Stimulated activated CD4-positive, alpha-beta T cell treated with anti-CD3 and anti-CD28 coated beads, Interleukin-2, amount 100 ng/mL, for 48 hours (primary cell): Measurements from ENCODE around the gene LINC00237.
A peak's percentile ranks its signal among the peaks of the same experiment; 100 is the strongest.

Experiments
- DNase-seq, 2 donors: peaks; one replicate each; pipeline ENCODE4 v3.0.0-alpha.2; 2020

LINC00237 gene

GRCh38 chr20:21092806-21093205, 13.4 kb downstream of the LINC00237 start:
- DNase-seq, result no peak

DNA sequence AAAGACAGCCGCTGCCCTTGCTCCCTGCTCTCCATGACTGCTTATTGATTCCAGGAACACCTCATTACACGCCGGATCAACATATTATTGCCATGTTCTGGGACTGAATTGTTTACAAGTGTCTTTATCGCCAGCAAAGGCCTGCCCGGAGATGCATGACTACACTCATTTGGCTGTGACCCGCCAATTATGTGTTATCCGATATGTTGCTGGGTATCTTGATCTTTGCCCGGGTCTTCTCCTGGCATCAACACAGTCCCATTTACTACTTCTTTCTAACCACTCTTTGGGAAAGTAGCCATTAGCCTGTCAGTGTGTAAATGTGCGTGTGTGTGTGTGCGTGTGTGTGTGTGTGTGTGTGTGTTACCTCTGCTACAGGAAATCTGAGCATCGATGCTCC, 15.4 kb downstream of the LINC00237 start:
- no peak for DNase-seq

- no peak for DNase-seq
Observed at GRCh38 chr20:21090111-21090618, 16.0 kb downstream of the LINC00237 start.

DNA sequence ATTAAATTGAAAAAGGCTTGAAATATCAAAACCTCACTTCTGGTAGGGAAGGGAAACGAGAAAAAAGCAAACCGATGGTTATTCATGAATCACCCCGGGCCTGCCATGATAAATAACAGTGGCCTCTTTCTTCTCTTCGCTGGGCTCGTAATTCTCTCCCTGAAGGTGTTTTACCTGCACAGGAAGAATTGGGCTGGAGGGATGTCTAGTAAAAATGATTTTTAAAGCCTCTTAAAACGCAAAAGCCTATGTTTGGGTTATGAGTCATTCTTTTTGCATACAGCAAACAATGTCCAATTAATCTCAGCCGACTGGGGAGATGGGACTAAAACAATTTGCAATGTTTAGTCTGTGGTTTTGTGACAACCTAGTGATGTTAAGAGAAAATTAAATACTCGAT, 16.8 kb downstream of the LINC00237 start:
- DNase-seq, result no peak

GRCh38 chr20:21087862-21088540, 18.2 kb downstream of the LINC00237 start:
- DNase-seq, result no peak

- no peak for DNase-seq
Observed at GRCh38 chr20:21083825-21084325, 22.3 kb downstream of the LINC00237 start.

DNA sequence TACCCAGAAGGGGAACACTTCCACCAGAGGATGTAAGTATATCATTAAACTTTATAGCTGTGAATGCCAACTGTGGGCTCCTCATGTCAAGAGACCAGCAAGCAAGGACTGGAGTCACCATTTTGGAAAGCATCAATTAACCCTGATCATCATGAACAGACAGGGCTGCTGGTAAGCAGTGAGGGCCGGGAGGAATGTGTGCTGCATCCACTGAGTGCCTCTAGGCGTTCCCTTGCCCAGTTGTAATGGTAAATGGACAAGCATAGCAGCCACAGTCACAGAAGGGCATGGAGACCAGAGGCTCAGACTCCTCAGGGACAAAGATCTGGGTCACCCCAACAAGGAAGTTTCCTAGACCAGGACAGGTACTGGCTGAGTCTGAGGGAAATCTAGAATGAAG, 23.6 kb downstream of the LINC00237 start:
- DNase-seq, result no peak

GRCh38 chr20:21077809-21078345, 28.3 kb downstream of the LINC00237 start:
- DNase-seq, result no peak

GRCh38 chr20:21076073-21076472, 30.1 kb downstream of the LINC00237 start:
- no peak for DNase-seq

- DNase-seq, result no peak
Observed at GRCh38 chr20:21075471-21075870, 30.7 kb downstream of the LINC00237 start.

DNA sequence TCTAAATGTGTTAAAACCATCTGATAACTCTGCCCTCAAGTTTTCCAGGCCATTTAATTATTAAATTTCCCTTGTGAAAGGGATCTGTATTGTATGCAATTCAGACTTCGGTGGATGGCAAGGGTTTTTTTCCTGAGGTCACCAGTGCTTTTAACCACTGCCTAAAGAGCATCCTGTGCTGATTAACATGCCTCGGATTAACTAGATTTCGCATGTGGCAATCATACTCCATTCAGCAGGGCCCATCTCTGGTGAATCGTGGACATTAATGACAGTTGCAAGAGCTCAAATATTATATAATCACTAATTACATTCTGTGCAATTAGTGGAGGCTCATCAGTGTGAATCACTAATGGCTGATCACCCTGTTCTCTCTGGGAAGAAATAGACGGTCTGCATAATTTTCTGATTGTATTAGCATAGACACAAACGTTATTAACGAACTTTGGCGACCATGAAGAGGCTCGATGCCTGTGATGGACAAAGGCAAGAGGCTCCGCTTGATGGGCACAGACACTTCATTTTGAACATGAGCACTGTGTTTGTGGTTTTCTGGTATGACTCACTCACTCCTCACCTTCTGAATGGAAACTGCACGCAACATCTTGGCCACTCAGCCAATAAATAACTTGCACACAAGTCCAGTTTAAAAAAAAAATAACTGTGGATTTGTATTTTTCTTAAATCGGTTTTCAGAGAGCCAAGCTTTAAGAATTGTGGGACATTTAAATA, 31.4 kb downstream of the LINC00237 start:
- no peak for DNase-seq

GRCh38 chr20:21067255-21067654, 38.9 kb downstream of the LINC00237 start:
- no peak for DNase-seq

DNA sequence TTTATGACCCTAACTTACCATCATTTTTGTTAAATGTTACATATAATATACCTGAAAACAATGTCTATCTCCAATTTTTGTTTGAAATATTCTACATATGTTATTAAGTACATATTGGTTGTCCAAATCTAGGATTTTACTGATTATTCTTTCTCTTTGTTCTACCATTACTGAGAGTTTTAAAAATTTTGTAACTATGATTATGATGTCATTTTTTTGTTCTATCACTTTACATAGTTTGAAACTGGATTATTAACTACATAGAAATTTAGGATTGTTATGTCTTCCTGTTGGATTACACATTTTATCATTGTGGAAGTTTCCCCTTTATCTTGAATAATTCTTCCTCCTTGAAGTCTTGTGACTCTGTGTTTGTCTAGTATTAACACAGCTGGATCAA, 41.2 kb downstream of the LINC00237 start:
- DNase-seq, result no peak

DNA sequence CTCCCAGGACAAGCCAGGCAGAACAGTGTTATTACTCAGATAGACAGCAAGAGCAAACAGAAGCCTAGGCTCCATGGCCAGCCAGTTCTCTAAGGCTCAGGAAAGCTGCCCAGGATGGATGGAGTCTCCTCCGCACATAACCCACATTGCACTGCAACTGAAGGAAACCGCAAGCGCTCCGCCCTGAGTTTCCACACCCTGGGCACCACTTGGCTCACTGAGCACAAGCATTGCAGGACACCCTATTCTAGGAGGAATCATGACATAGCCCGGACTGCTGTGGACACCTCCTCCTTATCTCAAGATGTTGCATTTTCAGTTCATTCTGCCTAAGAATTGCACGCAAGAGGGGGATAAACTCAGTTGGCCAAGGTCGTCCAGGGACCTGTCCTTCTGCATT, 42.9 kb downstream of the LINC00237 start:
- DNase-seq, result no peak

DNA sequence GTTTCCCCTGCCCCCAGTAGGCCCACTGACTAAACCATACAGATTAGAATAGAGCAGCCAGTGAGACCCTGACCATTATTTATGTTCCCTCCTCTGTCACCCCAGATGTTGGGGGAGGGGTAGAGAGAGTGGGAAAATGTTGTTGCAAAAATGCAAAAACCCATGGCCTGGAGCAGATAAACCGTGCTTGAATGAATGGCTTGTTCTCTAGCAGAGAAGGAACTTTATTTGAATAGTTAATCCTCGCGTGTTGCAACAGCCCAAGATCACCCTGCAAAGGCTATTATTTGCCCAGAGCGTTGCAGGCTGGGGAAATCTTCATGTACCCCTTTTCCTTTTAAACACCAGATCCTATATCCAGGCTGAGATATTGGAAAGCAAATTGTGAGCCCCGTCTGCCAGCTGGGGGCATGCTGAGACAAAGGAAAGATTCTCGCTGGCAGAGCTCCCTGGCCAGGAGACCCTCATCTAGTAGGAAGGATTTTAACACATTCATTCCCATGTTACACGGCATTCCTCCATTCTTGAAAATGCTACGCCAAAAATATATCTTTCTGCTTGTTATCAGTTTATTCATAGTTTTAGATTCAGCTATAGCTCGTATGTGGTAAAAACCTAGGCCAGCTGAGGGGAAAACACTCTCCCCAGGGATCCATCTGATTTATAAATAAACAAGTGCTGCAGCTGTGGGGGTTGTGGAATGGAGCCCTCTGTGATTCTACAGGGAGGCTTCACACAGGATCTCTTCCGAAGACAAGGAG, 53.0 kb downstream of the LINC00237 start:
- DNase-seq, result no peak

DNA sequence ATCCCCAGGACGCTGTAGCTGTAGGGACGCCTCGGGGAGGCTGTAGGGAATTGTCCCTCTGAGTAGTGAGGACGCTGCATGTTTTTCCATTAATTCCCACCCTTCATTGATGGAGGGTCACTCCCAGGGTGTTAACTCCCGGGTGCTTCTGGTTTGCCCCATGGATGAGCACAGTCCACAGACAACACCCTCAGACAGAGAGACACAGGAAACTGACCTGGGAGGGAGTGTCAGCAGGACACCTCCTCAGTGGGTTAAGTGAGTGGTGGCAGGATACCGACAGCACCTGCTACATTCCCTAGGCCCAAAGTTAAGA, 53.5 kb downstream of the LINC00237 start:
- DNase-seq, result no peak

- no peak for DNase-seq
Observed at GRCh38 chr20:21052241-21052640, 53.9 kb downstream of the LINC00237 start.

GRCh38 chr20:21050710-21051109, 55.4 kb downstream of the LINC00237 start:
- no peak for DNase-seq

- DNase-seq, result no peak
Observed at GRCh38 chr20:21049305-21049828, 56.8 kb downstream of the LINC00237 start.

DNA sequence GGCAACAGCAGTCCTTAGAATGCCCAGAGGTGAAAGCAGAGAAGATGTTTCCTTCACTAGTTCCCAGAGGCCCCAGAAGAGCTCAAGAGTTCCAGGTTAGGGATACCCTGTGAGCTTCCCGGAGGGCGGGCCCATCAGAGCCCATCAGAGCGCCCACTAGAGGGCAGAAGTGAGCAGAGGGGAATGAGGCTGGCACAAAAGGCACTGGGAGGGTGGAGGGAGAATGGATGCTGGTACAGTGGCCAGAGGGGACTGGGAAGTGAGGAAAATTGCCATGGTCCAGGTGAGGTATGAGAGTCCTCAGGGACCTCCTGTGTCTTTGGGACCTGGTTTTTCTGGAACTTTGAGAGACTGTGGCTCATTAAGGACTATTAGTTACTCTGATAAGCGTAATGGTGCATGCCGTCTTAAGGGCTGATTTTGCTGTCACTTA, 57.3 kb downstream of the LINC00237 start:
- DNase-seq, result peak; percentile 61 to 63

GRCh38 chr20:21047981-21048380, 58.2 kb downstream of the LINC00237 start:
- DNase-seq, result no peak

- DNase-seq, result no peak
Observed at GRCh38 chr20:21046413-21047070, 59.6 kb downstream of the LINC00237 start.
